OCI-LY3 (cell line): ENCODE data around the gene HRH1.

Experiments
- H2AFZ ChIP-seq: fragments of 200-600, 300-600 bp; shearing (Covaris generic); 2 replicates; pipeline ENCODE4 v1.6.0; 2014; ENCODE audit warnings: antibody characterized with exemption, low read depth, low read length
- H3K27ac ChIP-seq: fragments of 200-600, 300-600 bp; sonication (generic); 2 replicates; pipeline ENCODE4 v1.5.1; 2014; ENCODE audit warnings: mild to moderate bottlenecking, low read length, moderate library complexity, mixed read lengths
- H3K27me3 ChIP-seq: fragments of 200-600, 300-600 bp; sonication (generic); 2 replicates; pipeline ENCODE4 v1.6.1; 2014; ENCODE audit warnings: low read depth, low read length, mixed read lengths
- H3K36me3 ChIP-seq: fragments of 200-600, 300-600 bp; sonication (generic); replicated peaks from 2 replicates; pipeline ENCODE3; 2014; ENCODE audit warnings: low read depth, low read length, mixed read lengths
- H3K4me1 ChIP-seq: fragments of 300-600, 200-600 bp; sonication (generic); 2 replicates; pipeline ENCODE4 v1.6.1; 2014; ENCODE audit warnings: low read length, mixed read lengths
- H3K4me2 ChIP-seq: fragments of 200-600, 300-600 bp; sonication (generic); 2 replicates; pipeline ENCODE4 v1.6.1; 2014; ENCODE audit warnings: low read length, mixed read lengths
- H3K4me3 ChIP-seq: fragments of 300-600, 200-600 bp; sonication (generic); 2 replicates; pipeline ENCODE4 v1.5.1; 2014; ENCODE audit warnings: antibody characterized with exemption, mild to moderate bottlenecking, low read length, moderate library complexity
- H3K79me2 ChIP-seq: fragments of 300-600, 200-600 bp; shearing (Covaris generic); 2 replicates; pipeline ENCODE4 v1.6.1; 2014; ENCODE audit warnings: mild to moderate bottlenecking, low read length, mixed read lengths
- H3K9ac ChIP-seq: fragments of 300-600, 200-600 bp; shearing (Covaris generic); 2 replicates; pipeline ENCODE4 v1.6.0; 2014; ENCODE audit warnings: mild to moderate bottlenecking, low read length, moderate library complexity
- H3K9me3 ChIP-seq: fragments of 200-600, 300-600 bp; shearing (Covaris generic); 2 replicates; pipeline ENCODE4 v1.6.1; 2014; ENCODE audit warnings: low read length, mixed read lengths; ENCODE audit not compliant: insufficient read depth
- H4K20me1 ChIP-seq: fragments of 200-600, 300-600 bp; sonication (generic); 2 replicates; pipeline ENCODE4 v1.6.1; 2016; ENCODE audit warnings: low read length, mixed read lengths; ENCODE audit not compliant: insufficient read depth
- CTCF ChIP-seq: fragments of 200-600, 300-600 bp; sonication (generic); IDR thresholded peaks from 2 replicates; pipeline ENCODE4 v1.5.1; 2014; ENCODE audit warnings: antibody characterized with exemption, low read length, low read depth
- EZH2phosphoT487 ChIP-seq: fragments of 200-600 bp; shearing (Covaris generic); IDR thresholded peaks from 2 replicates; pipeline ENCODE4 v1.6.1; 2018; ENCODE audit warnings: antibody characterized with exemption, mixed run types, low read depth

HRH1 gene

GRCh38 chr3:11239796-11240195 lies 85.5 kb downstream of the HRH1 start:
- no peaks in the 10 kb centered on the region for H4K20me1 ChIP-seq
- H3K9ac ChIP-seq, result no peak overlapping the region
- no peak overlapping the region for H3K4me3 ChIP-seq
- peaks cover 12% of the 10 kb centered on the region for H3K27me3 ChIP-seq
- no peak overlapping the region for H3K27ac ChIP-seq
- no peaks in the 10 kb centered on the region for H3K36me3 ChIP-seq
- TF ChIP-seq CTCF (no peak), EZH2phosphoT487 (no peak)
- no peak overlapping the region for H2AFZ ChIP-seq
- H3K4me2 ChIP-seq, result no peak overlapping the region
- no peaks in the 10 kb centered on the region for H3K79me2 ChIP-seq
- H3K9me3 ChIP-seq, result peaks cover 7% of the 10 kb centered on the region; the same call in 1 of the 2 replicates
- H3K4me1 ChIP-seq, result peaks cover 8% of the 10 kb centered on the region

- no peak overlapping the region for H3K27ac ChIP-seq
- no peaks in the 10 kb centered on the region for H3K36me3 ChIP-seq
- no peaks in the 10 kb centered on the region for H4K20me1 ChIP-seq
- H3K9me3 ChIP-seq, result peaks cover 7% of the 10 kb centered on the region; the same call in 1 of the 2 replicates
- no peak overlapping the region for H3K4me2 ChIP-seq
- H2AFZ ChIP-seq, result no peak overlapping the region
- no peak for TF ChIP-seq CTCF
- TF ChIP-seq EZH2phosphoT487, result no peak
- H3K9ac ChIP-seq, result no peak overlapping the region
- H3K4me1 ChIP-seq, result peaks cover 8% of the 10 kb centered on the region
- H3K79me2 ChIP-seq, result no peaks in the 10 kb centered on the region
- H3K27me3 ChIP-seq, result peaks cover 7% of the 10 kb centered on the region
- H3K4me3 ChIP-seq, result no peak overlapping the region
Measured at GRCh38 chr3:11240496-11240895, 86.2 kb downstream of the HRH1 start.

DNA sequence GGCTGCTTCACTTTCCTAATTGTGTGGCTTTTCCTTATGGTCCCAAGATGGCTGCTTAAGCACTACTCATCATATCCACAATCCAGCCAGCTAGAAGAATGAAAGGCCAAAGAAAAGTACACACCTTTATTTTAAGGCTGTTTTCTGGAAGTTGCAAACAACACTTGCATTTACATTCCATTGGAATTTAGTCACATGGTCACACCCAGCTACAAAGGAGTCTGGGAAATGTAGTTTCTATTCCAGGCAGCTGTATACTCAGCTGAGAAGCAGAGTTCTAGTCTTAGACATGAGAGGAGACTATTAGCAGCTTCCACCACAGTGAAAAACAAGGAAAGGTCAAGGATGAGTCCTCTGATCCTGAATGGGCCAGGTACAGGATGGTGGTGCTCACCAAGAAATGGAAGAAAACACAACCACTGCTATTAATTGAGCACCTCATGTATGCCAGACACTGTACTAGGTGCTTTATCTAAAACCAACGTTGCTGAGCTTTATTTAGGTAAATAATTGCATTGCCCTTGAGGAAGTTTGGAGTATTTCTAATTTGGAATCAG lies 89.9 kb downstream of the HRH1 start:
- H3K36me3 ChIP-seq, result no peaks in the 10 kb centered on the region
- no peaks in the 10 kb centered on the region for H4K20me1 ChIP-seq
- no peak overlapping the region for H3K4me3 ChIP-seq
- no peak overlapping the region for H2AFZ ChIP-seq
- no peak overlapping the region for H3K9ac ChIP-seq
- no peak overlapping the region for H3K27ac ChIP-seq
- no peaks in the 10 kb centered on the region for H3K79me2 ChIP-seq
- TF ChIP-seq EZH2phosphoT487 (no peak), CTCF (no peak)
- no peaks in the 10 kb centered on the region for H3K4me1 ChIP-seq
- H3K4me2 ChIP-seq, result no peak overlapping the region
- peaks cover 6% of the 10 kb centered on the region; the same call in 1 of the 2 replicates for H3K27me3 ChIP-seq
- H3K9me3 ChIP-seq, result no peaks in the 10 kb centered on the region

DNA sequence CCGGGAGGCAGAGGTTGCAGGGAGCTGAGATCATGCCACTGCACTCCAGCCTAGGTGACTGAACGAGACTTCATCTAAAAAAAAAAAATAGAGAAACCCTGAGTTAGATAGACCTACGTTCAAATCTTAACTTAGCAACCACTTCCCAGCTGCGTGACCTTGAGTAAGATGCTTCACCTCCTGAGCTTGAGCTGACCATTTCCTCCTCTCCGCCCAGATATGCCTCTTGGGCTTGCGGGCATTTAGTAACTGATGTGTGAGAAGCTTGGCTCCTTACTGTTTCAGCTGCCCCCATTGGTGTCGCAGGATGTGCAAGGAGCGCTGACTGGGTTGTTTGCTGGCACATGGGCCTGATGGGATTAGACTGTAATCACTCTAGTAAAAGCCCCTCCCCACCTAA lies 91.0 kb downstream of the HRH1 start:
- no peak for TF ChIP-seq CTCF
- no peak for TF ChIP-seq EZH2phosphoT487
- Histone ChIP-seq H3K27ac (no peak overlapping the region), H3K4me3 (no peak overlapping the region), H4K20me1 (no peaks in the 10 kb centered on the region), H3K9me3 (no peaks in the 10 kb centered on the region), H3K27me3 (peaks cover 6% of the 10 kb centered on the region; the same call in 1 of the 2 replicates), H2AFZ (no peak overlapping the region), H3K9ac (no peak overlapping the region), H3K79me2 (no peaks in the 10 kb centered on the region), H3K4me2 (no peak overlapping the region), H3K36me3 (no peaks in the 10 kb centered on the region), H3K4me1 (no peaks in the 10 kb centered on the region)
